HG02943 (cell line): ENCODE data around the gene TNFAIP3.
A peak's percentile ranks its signal among the peaks of the same experiment; 100 is the strongest.

Source experiments
- ATAC-seq: cut with Tn5 transposase; IDR thresholded peaks from one replicate; pipeline ENCODE4 v1.9.1; 2021; ENCODE audit warnings: mild to moderate bottlenecking, low read depth, moderate library complexity; ENCODE audit not compliant: unreplicated experiment

The TNFAIP3 gene

DNA sequence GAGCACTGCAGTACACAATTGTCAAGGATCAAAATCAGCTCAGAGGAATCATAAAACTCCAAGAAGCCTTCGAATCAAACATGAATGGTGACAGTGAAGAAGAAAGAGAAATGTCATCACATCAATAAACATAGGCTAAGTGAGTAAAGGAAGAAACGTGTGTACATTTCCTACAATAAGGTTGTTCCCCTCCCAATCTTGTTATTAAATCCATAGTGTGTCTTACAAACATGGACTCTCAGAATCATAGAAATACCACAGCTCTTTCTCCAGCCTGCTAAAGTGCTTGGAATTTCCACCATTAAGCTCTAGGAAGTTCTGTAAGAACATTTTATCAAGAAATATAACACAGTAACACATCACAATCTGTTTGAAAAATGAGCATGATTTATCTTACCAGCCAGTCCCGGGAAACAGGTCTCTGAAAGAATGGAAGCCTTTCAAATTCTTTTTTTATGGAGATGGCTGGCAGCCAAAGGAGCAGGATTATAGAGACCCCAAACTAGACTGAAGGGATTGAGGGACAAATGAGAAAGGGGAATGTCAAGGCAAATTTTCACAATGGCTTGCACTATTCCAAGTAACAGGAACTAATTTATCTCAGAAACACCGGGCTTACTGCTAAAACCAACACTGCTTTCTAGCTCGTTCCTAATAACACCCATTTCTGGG, 4.5 kb upstream of the TNFAIP3 start:
- ATAC-seq, result no peak

DNA sequence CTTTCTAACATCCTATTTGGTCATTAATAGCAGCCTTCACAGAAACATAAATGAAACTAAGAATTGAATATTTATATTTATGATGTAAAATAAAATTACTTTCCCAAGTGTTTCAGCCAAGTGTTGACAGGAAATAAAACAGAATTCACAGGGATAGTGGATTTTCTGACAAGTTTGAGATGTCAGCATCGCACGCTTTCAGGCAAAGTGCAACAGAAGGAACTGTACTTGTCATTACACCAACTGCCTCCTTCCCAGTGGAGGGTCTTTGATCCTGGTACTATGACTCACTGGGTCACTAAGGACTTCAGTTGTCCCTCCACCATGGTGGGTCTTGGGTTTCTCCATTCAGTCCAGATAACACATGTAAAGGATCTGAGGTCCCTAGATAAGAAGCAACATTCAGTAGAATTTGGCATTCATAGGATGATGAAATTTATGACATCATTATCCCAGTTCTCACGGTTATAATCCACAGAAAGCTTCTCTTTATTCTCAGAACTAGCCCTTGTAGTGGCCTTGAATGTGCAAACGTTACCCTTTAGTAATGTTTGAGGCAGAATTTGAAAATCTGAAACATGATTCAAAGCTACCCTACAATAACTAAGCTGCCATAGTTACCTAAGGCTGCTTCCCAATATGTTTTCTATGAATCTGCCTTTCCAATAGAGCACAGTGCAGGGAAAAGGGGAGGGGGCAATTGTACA, 3.8 kb upstream of the TNFAIP3 start:
- no peak for ATAC-seq

DNA sequence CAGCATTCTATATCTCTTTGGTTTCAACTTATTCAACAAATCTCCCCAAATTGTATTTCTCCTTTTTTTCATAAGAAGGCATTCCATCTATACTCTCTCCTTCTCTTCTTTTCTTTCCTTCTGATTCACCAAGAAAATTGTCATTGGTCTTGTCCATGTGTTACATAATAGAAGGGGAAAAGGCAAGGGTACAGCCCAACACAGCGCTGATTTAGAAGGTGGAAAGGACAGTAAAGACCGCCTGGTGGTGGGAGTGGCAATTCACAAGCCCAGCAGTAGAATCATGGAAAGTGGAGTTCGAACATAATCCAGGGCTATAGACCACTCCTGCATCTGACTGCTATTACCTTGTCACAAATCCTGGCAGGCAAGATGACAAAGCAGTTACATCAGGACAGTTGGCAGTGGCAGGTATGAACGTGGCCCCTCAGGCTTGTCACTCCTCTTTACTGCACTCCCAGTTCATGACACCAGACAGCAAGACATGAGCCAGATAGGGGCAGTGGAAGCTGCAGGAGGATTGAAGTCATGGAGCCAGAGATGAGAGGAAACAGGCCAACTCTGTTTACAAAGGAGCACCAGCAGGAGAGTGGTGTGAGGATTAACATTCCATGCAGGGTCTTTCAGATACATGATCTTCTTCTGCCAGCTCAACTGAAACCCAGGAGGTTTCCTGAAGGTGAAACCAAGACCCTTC, 2.1 kb upstream of the TNFAIP3 start:
- ATAC-seq, result no peak

DNA sequence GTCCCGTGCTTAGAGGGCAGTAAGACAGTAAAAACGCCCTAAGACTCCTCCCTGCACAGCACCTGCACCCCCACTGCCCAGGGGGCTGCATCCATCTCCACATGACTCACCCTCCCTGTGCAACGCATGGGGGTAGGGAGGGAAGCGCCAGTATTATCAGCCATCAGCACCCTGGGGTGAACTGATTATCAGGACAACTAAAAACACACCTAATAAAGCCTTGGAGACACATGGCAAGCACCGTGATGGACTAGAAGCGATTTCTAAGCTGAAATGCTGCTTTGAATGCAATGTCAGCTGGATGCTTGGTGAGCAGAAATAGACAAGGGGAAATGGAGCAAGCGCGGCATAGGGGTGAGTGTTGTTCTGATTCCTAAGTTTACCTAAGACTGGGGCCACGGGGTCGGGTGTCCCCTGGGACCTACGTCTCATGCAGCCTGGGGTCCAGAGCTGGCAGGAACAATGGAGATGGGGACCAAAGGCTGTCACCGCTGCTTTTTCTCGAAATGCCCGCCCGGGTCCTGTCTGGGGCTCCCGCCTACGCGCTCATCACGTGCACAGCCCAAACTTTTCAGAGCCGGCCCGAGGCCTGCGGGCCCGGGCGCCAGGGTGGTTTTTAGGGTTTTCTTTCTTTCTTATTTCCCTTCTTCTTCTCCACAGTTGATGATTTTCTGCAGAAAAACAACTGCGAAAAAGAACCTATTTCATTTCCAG, 702 bp upstream of the TNFAIP3 start:
- ATAC-seq, result peak; percentile 27

DNA sequence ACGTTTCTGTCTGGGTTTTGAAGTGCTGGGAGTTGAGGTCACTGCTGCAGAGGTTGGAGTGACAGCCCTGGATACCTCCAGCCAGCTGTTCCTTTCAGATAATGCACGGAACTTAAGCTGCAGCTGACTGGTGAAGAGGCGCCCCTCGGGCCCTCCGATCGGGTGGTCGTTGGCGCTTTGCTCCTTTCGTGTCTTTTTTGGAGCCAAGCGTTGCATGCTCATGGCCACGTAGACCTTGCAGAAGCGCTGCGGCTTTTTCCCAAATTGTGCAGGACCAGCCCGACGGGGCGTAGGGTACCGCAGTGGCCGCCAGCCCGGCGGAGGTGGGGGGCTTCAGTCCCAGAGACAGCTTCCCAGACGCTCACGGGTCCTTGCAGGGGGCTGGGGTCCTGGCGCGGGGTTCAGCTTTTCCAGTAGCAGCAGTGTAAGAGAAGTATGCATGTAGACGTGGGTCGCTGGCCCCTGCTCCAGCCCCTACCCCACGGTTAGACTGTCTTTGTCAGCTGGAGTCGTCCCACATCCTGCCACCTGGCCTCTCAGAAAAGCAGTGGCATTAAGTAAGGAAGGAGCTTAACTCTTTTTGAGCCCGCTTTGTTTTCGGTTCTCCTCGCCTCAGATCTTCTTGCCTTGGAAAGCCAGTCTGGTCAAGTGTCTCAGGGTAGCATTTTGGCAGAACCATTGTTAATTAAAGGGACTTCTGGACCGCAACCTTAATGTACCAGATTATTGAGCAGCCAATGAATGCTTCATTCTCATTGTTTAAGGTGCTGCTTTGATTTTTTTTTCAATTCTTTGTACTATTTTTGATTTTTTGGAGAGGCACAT, 838 bp downstream of the TNFAIP3 start:
- peak; percentile 21 for ATAC-seq

DNA sequence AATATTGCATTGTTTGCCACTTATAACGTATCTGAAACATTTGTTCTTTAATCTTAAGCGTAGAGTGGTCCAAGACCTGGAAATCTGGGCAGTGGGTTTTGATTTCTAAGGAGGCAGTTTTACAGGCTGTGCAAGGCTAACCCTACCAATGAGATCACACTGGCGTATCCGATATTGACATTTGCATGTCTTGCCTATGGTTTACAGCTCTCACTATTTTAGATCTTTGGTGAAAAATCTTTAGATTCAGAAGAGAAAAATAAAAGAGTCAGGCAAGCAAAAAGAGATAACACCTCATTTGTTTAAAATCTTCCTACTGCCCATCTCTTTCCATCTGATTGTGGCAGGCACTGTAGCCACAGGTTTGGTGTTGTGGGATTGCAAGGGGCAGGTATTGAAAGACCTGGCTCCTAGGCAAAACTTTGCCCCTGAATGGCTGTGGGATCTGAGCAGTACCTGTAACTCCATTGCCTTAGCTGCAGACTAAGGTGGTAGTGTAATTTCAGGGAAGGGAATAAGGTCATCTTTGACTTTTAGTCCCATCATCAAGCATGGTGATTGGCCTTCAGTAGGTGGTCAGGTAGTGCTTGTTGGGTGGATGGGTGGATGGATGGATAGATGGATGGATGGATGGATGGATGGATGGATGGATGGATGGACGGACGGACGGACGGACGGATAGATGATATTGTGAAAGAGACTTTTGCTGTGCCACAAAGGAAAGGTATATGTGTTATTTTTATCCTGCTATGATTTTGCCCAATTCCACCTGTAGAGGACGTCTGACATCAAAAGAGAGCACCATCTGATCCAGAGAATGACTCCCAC, 1.9 kb downstream of the TNFAIP3 start:
- no peak for ATAC-seq

DNA sequence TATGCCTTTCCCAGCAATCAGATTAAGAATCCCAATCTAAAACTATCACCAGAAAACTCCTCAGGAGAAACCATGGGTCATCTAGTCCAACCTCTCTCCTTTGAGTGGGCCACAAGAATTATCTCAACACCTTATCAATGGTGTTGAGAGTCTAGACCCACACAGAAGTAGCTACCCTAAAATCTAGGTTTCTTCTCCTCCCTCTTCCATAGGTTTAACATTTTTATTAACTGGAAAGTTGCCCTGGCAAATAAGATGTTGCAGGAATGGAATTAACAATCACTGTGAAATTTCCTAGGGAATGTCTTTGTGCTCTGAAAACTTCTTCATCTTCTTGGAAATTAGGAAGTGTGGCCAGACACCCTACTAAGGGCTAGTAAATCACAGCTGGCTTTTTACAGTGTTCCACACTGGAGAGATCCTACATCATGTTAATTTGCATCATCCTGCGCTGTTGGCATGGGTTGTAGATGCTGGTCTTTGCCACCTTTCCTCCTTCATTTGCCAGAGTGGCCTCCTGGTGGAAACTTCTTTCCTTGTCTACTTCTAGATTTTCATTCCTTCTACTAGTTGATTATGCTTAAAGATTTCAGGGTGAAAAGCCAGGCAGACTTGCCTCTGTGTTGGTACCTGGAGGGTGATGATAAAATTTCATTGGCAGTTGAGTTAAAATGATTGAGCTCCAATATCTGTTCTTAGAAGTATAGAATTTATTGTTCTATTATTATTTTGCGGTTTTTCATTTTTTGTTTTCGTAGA, 2.7 kb downstream of the TNFAIP3 start:
- ATAC-seq, result no peak

DNA sequence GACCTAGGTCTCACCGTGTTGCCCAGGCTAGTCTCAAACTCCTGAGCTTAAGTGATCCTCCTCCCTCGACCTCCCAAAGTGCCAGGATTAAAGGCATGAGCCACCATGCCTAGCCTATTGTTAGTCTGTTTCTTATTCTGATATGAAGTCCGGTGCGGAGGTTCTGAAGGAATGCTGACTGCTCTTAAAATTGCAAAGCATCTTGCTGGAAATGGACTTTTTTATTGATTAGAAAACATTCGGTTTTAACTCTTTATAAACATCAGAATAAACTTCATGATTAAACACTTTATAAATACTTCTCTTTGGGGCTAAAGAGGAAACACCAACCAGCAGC, 3.2 kb downstream of the TNFAIP3 start:
- ATAC-seq, result no peak

DNA sequence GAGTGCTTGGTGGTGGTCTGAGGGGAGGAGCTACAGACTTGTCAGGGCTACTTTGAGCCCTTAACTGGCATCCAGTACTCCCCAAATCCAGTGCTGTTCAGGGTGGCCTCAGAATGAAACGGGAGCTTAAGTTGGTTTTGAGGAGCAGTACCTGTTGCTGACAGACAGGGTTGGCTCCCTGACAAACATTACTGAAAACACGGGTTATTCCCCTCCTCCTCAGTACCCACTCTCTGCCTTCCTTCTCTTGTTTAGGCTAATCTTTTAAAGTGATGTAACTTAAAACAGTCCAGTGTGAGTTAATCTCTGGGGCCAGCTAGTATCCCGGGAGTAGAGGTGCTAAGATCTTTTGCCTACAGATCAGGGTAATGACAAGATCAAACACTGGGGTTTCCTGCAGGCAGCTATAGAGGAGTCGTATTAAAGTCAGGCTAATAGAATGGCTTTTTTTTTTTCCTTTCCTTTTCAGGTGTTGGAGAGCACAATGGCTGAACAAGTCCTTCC, 3.7 kb downstream of the TNFAIP3 start:
- ATAC-seq, result no peak

DNA sequence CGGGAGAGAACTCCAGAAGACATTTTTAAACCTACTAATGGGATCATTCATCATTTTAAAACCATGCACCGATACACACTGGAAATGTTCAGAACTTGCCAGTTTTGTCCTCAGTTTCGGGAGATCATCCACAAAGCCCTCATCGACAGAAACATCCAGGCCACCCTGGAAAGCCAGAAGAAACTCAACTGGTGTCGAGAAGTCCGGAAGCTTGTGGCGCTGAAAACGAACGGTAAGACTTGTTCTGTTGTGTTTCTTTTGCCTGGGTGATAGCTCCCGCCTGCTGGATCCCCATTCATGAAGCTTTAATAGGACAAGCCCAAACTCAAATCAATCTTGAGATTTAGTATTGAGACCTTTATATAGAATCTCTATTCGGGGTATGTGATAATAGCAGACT, 4.2 kb downstream of the TNFAIP3 start:
- no peak for ATAC-seq

DNA sequence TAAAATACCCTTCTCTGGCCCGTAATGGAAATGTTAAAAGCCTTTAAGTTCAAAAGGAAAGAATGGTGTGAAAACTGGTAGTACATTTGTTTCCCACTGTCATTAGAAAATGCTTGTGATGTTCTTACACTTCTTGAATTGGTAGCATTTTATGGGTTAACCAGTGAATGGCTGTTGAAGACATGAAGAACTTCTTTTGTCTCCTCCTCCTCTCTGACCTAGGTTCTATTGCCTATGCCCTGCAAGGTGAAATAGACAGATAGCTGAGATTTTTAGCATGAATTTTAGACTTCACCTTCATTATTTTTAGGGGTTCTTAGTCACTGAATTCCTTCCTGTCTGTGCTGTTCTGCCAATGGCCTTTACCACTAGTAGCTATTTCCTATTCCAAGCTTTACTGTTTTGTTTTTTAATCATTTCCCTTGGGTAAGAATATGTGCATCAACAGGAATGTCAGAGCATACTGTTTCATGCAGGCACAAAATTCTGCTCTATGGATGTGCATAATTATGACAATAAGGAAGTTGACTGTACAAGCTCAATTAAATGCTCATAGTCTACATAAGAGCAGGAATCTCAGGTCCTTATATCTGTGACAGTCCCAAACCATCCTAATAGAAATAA, 4.9 kb downstream of the TNFAIP3 start:
- no peak for ATAC-seq

DNA sequence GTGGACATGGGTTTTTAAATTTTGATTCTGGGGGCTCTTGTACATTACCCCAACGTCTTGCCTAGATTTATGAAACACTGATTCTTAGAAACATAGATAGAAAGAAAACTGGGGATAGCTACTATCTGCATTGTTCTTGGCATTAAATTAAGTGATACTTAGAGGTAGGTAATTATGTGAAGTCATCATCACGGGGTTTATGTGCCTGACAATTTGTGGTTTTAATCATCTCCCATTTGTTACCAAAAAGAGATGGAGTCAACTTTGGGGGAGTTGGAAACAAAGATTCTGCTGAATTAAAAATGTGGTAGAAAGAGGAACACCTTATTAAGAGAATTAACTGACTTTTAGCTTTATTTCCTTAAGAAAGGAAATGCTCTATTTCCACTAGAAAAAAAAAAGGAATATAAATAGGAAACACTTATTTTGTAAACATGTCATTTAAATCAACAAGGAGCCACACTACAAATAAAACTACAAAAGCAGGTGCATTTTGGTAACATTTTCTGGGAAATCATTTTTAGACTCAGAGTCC, 5.6 kb downstream of the TNFAIP3 start:
- no peak for ATAC-seq

DNA sequence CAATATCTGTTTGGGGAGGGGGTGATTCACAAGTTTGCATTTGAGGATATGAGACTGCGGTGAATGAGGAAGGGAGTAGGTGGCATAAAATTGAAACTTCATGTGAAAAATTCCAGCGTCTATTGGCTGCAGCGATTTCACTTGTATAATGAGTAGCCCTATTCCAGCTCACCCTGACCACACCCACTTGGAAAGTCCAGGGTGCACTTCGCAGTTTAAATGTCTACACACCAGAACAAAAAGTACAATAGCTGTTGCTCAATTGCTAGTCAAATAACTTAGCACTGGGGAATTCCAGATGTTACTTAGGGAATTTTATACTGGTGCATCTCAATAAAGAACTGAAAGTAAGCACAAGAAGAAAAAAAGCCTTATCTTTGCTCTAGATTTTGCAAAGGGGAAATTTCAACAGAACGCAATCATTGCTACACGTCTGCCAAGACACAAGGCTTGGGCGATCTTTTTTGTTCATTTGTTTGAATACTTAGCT, 6.3 kb downstream of the TNFAIP3 start:
- no peak for ATAC-seq

DNA sequence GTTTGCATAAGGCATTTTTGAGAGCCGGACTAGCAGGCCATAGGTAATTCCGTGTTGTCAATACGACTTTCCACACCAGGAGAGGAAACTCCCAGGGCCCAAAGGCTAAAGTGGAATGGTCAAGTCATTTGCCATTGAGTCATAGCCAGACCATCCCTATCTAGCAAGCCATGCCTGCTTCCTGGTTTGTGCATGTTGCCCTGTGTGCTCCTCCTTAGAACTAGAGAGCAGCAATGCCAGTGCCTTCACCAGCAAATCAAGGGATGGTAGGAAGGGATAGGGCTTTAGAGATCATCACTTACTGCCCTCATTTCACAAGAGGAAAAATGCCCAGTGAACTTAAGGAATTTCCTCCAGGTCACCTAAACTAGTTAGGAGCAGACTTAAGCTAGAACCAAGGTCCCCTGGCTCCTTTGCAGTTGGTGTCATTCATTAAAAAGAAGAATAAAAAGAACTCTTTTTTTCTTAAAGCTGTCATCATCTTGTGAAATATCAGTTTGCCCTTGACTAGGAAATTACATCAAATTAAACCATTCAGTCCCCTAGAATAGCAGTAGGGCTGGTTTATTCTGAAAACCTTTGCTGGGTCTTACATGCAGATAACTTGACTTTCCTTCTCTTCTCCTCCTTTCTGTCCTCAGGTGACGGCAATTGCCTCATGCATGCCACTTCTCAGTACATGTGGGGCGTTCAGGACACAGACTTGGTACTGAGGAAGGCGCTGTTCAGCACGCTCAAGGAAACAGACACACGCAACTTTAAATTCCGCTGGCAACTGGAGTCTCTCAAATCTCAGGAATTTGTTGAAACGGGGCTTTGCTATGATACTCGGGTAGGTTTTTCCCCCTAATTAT, 7.4 kb downstream of the TNFAIP3 start:
- no peak for ATAC-seq

DNA sequence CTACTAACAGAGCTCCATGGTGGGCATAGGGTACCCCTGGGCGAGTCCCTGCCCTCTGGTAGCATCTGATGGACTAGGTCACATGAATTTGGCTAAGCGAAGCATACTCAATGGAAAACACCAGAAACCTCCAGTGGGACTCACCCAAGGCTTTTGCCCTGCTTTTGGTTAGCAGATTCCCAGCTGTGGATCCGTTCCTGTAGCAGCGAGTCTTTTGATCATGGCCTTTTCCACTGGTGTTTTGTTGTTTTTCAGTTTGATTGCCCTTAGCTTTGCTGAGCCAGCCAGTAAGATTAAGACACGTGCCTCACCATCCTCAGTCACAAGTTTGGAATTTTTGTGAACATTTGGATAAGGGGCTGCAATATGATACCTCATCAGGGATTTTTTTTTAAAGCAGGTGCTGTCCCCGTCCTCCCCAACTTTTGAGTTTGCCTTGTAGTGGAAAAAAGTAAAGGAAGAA, 8.0 kb downstream of the TNFAIP3 start:
- no peak for ATAC-seq

DNA sequence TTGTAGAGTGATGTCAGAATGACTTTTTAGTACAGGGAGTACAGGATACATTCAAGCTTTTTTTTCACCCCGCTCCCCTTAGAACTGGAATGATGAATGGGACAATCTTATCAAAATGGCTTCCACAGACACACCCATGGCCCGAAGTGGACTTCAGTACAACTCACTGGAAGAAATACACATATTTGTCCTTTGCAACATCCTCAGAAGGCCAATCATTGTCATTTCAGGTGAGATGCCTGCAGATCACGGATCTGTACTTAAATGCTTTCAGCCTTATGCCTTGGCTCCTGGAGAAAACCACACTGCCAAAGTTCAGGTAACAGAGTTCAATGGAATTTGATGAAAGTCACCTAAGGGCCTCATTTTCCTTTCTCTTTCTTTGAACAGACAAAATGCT, 8.5 kb downstream of the TNFAIP3 start:
- no peak for ATAC-seq

DNA sequence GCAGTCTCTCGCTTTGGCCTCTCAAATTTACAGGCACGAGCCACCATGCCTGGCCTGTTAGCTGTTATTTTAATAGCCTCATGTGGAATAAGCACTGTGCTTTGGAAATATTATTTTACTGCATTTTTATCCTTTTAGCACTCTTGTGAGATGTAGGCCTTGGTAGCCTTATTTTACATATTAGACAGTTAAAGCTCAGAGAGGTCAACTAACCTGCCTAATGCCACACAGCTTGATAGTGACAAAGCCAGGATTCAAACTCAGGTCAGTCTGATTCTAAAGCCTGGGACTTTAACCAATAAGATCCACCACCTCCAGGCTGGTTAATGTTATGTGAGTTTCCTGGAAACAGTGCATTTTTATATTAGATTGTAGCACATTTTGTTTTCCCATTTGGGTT, 9.5 kb downstream of the TNFAIP3 start:
- no peak for ATAC-seq
